CD14-positive monocyte (primary cell): ENCODE data around the gene STRN. TPM values are rescaled to one million over a fixed set of nuclear protein-coding genes. Genes with fewer than 3 reads are reported as not detected.

ENCODE experiments used
- DNase-seq, 3 donors: peaks; one replicate each; pipeline ENCODE4 v3.0.0-alpha.2; 2011 to 2022
- H2AFZ ChIP-seq: 2 replicates; pipeline ENCODE4 v1.6.0; 2012; ENCODE audit warnings: mild to moderate bottlenecking, low read depth, low read length, inconsistent platforms; ENCODE audit not compliant: insufficient read depth, poor library complexity, severe bottlenecking
- H3K27ac ChIP-seq, 2 donors: 1 replicate in 1 of 2; 2 replicates in 1 of 2; pipeline ENCODE4 v1.5.1; 2012 to 2013; ENCODE audit warnings: low read length in 2 of 2, control low read depth in 1 of 2, inconsistent platforms in 1 of 2, low read depth in 1 of 2, mild to moderate bottlenecking in 1 of 2
- H3K27me3 ChIP-seq, 2 donors: one replicate each; pipeline versions ENCODE4 v1.6.0 to v1.6.1; 2011 to 2013; ENCODE audit warnings: low read length in 2 of 2; ENCODE audit not compliant: control insufficient read depth in 2 of 2, insufficient read depth in 2 of 2
- H3K36me3 ChIP-seq, 2 donors: replicated peaks in 1 of 2; 1 replicate in 1 of 2; 2 replicates in 1 of 2; pipeline versions ENCODE4 v1.5.1 to v1.6.1; 2012 to 2013; ENCODE audit warnings: low read length in 2 of 2, control low read depth in 1 of 2, inconsistent platforms in 1 of 2, mild to moderate bottlenecking in 1 of 2; ENCODE audit not compliant: insufficient read depth in 2 of 2, control insufficient read depth in 1 of 2
- H3K4me1 ChIP-seq, 2 donors: 1 replicate in 1 of 2; 2 replicates in 1 of 2; pipeline versions ENCODE4 v1.5.1 to v1.6.1; 2012 to 2013; ENCODE audit warnings: low read length in 2 of 2, control low read depth in 1 of 2, inconsistent platforms in 1 of 2, mild to moderate bottlenecking in 1 of 2, moderate library complexity in 1 of 2; ENCODE audit not compliant: insufficient read depth in 2 of 2, control insufficient read depth in 1 of 2
- H3K4me2 ChIP-seq: replicated peaks from 2 replicates; pipeline ENCODE3; 2012; ENCODE audit warnings: low read length, moderate library complexity, mild to moderate bottlenecking; ENCODE audit not compliant: poor library complexity, severe bottlenecking; ENCODE audit errors: extremely low read depth
- H3K4me3 ChIP-seq, 3 experiments: fragments of 200-600 bp in 1 of 3; sonication (generic) in 1 of 3; replicated peaks in 1 of 3; 1 replicate in 2 of 3; 2 replicates in 1 of 3; pipeline ENCODE4 v1.5.1; 2011 to 2013; ENCODE audit warnings: low read length in 3 of 3, mild to moderate bottlenecking in 3 of 3, control low read depth in 2 of 3, low read depth in 2 of 3, inconsistent platforms in 1 of 3, moderate library complexity in 1 of 3
- H3K79me2 ChIP-seq: 2 replicates; pipeline ENCODE4 v1.6.0; 2012; ENCODE audit warnings: mild to moderate bottlenecking, control low read depth, inconsistent platforms, low read length, moderate library complexity; ENCODE audit not compliant: insufficient read depth
- H3K9ac ChIP-seq: 2 replicates; pipeline ENCODE4 v1.6.0; 2017; ENCODE audit warnings: low read length, mild to moderate bottlenecking; ENCODE audit not compliant: insufficient read depth, poor library complexity, severe bottlenecking
- H3K9me3 ChIP-seq, 2 donors: replicated peaks in 1 of 2; 1 replicate in 1 of 2; 2 replicates in 1 of 2; pipeline versions ENCODE4 v1.5.1 to v1.6.1; 2012 to 2013; ENCODE audit warnings: low read length in 2 of 2, control low read depth in 1 of 2; ENCODE audit not compliant: control insufficient read depth in 1 of 2, insufficient read depth in 1 of 2
- H4K20me1 ChIP-seq: 2 replicates; pipeline ENCODE4 v1.6.0; 2012; ENCODE audit warnings: mild to moderate bottlenecking, low read length, control low read depth, moderate library complexity; ENCODE audit not compliant: insufficient read depth
- H3K27ac Mint-ChIP-seq, 7 donors: one replicate each; pipeline ENCODE4 v1.8.0; 2020; ENCODE audit warnings: mild to moderate bottlenecking in 7 of 7, mixed read lengths in 7 of 7, moderate library complexity in 6 of 7, inconsistent platforms in 2 of 7
- H3K27me3 Mint-ChIP-seq, 3 donors: one replicate each; pipeline ENCODE4 v1.8.0; 2021 to 2022; ENCODE audit warnings: low read depth in 3 of 3, mild to moderate bottlenecking in 3 of 3, mixed read lengths in 3 of 3, moderate library complexity in 3 of 3, inconsistent platforms in 1 of 3
- H3K36me3 Mint-ChIP-seq, 2 donors: one replicate each; pipeline ENCODE4 v1.8.0; 2020; ENCODE audit warnings: mixed read lengths in 2 of 2, inconsistent platforms in 1 of 2, mild to moderate bottlenecking in 1 of 2
- H3K4me1 Mint-ChIP-seq: one replicate; pipeline ENCODE4 v1.8.0; 2020; ENCODE audit warnings: mild to moderate bottlenecking, mixed read lengths
- H3K4me3 Mint-ChIP-seq, 2 donors: one replicate each; pipeline ENCODE4 v1.8.0; 2020; ENCODE audit warnings: mild to moderate bottlenecking in 2 of 2, mixed read lengths in 2 of 2, moderate library complexity in 1 of 2
- H3K9me3 Mint-ChIP-seq, 7 donors: one replicate each; pipeline ENCODE4 v1.8.0; 2020 to 2022; ENCODE audit warnings: mixed read lengths in 7 of 7, mild to moderate bottlenecking in 6 of 7, moderate library complexity in 6 of 7, inconsistent platforms in 2 of 7
- intact Hi-C, 2 donors: fragments of 100-400 bp; cut with micrococcal nuclease; formaldehyde crosslinking; loops; one replicate each; pipeline versions ENCODE4 v1.15.0 to v1.15.1; 2023
- polyA plus RNA-seq, 3 donors: library from polyadenylated mRNA; depleted of rRNA in 1 of 3; unstranded in 2 of 3; stranded (reverse) in 1 of 3; fragments of 300-500 nt in 2 of 3; fragments of >200 nt in 1 of 3; fragmentation: Illumina TruSeq in 2 of 3; gene quantifications; 1 replicate in 2 of 3; 2 replicates in 1 of 3; pipeline ENCODE4 v1.2.3, GENCODE V29; 2012 to 2021
- TF ChIP-seq, protein P1 (sequence below): fragments of 200-600 bp; IDR thresholded peaks from one replicate; pipeline ENCODE4 v1.8.0; 2022; ENCODE audit warnings: antibody characterized with exemption, mild to moderate bottlenecking

Gene STRN
- polyA plus RNA-seq, 3 donors, result 7.0 to 15.7 (median 10.7) TPM

GRCh38 chr2:36912695-36913094 is 53.6 kb downstream of the STRN start:
- no peaks in the 10 kb centered on the region for H3K27me3 Mint-ChIP-seq
- peaks cover 11 to 19% of the 10 kb centered on the region in 2 donors for H3K36me3 ChIP-seq
- no peaks in the 10 kb centered on the region for H3K9me3 ChIP-seq
- H3K79me2 ChIP-seq, result no peaks in the 10 kb centered on the region
- no peak for DNase-seq
- no peaks in the 10 kb centered on the region for H3K27me3 ChIP-seq
- TF ChIP-seq, protein P1, sequence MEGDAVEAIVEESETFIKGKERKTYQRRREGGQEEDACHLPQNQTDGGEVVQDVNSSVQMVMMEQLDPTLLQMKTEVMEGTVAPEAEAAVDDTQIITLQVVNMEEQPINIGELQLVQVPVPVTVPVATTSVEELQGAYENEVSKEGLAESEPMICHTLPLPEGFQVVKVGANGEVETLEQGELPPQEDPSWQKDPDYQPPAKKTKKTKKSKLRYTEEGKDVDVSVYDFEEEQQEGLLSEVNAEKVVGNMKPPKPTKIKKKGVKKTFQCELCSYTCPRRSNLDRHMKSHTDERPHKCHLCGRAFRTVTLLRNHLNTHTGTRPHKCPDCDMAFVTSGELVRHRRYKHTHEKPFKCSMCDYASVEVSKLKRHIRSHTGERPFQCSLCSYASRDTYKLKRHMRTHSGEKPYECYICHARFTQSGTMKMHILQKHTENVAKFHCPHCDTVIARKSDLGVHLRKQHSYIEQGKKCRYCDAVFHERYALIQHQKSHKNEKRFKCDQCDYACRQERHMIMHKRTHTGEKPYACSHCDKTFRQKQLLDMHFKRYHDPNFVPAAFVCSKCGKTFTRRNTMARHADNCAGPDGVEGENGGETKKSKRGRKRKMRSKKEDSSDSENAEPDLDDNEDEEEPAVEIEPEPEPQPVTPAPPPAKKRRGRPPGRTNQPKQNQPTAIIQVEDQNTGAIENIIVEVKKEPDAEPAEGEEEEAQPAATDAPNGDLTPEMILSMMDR, result no peak
- H3K4me1 Mint-ChIP-seq, result peaks cover 9% of the 10 kb centered on the region
- no peak overlapping the region for H3K4me2 ChIP-seq
- H3K27ac Mint-ChIP-seq, result no peak overlapping the region
- no peak overlapping the region for H3K9ac ChIP-seq
- no peak overlapping the region for H3K4me3 Mint-ChIP-seq
- intact Hi-C loops, result no loop called here
- no peak overlapping the region for H3K27ac ChIP-seq
- H4K20me1 ChIP-seq, result no peaks in the 10 kb centered on the region
- no peaks in the 10 kb centered on the region for H3K9me3 Mint-ChIP-seq
- no peak overlapping the region for H3K4me3 ChIP-seq
- H2AFZ ChIP-seq, result no peak overlapping the region
- H3K36me3 Mint-ChIP-seq, result peaks cover 15 to 23% of the 10 kb centered on the region in 2 donors
- H3K4me1 ChIP-seq, result peaks cover 8 to 14% of the 10 kb centered on the region in 2 donors

- Histone ChIP-seq H3K27me3 (no peaks in the 10 kb centered on the region), H3K36me3 (peaks cover 11 to 19% of the 10 kb centered on the region in 2 donors), H3K27ac (no peak overlapping the region), H3K9me3 (no peaks in the 10 kb centered on the region), H4K20me1 (peaks cover 7% of the 10 kb centered on the region), H3K4me3 (no peak overlapping the region), H3K4me1 (peaks cover 6 to 7% of the 10 kb centered on the region in 2 donors), H3K9ac (no peak overlapping the region), H3K79me2 (no peaks in the 10 kb centered on the region), H3K4me2 (no peak overlapping the region), H2AFZ (no peak overlapping the region)
- Mint-ChIP-seq H3K27ac (no peak overlapping the region), H3K4me1 (peaks cover 6% of the 10 kb centered on the region), H3K9me3 (no peaks in the 10 kb centered on the region), H3K27me3 (no peaks in the 10 kb centered on the region), H3K4me3 (no peak overlapping the region), H3K36me3 (peaks cover 17 to 32% of the 10 kb centered on the region in 2 donors)
- intact Hi-C loops, result no loop called here
- TF ChIP-seq, protein P1, result no peak
- DNase-seq, result no peak
Measured at GRCh38 chr2:36911012-36911411, 55.3 kb downstream of the STRN start.
